Central memory CD4-positive, alpha-beta T cell (primary cell): Measurements from ENCODE around the gene MPV17L.
"Not testable (repeated sequence)": the region's sequence is repeated elsewhere in the genome, so short reads cannot be mapped to it uniquely, and the experiment has no call there.

Experiments used
- DNase-seq: peaks from one replicate; pipeline ENCODE4 v3.0.0; 2022

Gene MPV17L

GRCh38 chr16:15453296-15453695, 57.7 kb downstream of the MPV17L start:
- DNase-seq: not testable (repeated sequence)

GRCh38 chr16:15454933-15455332, 59.4 kb downstream of the MPV17L start:
- not testable (repeated sequence) for DNase-seq

DNA sequence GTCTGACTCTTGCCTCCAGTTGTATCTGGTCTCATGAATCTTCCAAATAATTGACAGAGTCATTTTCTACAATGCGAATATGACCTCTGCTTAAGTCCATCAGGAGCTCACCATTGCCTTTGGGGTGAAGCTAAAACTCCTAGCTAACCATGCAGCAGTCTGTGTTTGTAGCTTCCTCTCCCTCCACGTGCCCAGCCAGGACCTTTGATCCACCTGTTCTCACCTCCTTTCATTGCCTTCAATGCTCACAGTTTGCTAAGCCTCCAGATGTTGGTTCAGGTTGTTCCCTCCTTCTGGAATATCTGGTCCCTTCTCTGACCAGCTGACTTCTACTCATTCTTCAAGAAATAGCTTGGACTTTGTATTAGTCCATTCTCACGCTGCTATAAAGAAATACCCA, 61.8 kb downstream of the MPV17L start:
- DNase-seq: no peak

GRCh38 chr16:15457958-15458357, 62.4 kb downstream of the MPV17L start:
- DNase-seq: no peak

DNA sequence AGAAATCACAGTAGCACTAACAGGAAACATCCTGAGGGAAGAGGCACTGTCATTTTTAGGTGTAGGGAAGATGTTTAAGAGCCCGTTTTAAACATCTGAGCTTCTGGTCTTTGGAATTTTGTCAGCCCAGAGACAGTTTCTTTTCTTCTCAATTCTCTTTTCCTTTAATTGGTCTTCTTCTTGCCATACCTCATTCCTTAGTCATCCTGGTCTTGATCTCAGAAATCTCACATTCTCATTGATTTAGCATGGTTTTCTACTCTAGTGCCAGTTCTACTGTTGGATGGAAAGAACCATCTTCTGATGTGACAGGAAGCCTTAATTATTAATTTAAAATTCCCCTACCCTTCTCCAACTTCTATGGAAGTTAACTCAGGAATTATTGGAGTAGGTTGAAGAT, 64.2 kb downstream of the MPV17L start:
- no peak for DNase-seq

DNA sequence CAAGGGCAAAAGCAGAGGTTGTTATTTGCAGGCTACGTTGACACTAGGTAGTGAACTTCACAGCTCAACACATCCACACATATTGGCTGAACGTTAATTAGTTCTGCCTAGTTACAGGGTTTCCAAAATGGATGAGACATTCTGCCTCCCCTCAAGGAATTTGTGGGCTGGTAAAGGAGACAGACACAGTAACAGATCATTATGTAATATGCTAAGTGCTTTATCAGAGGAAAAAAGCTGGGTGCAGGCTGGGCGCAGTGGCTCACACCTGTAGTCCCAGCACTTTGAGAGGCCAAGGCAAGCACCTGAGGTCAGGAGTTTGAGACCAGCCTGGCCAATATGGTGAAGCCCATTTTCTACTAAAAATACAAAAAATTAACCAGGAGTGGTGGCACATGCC, 65.0 kb downstream of the MPV17L start:
- DNase-seq: no peak

DNA sequence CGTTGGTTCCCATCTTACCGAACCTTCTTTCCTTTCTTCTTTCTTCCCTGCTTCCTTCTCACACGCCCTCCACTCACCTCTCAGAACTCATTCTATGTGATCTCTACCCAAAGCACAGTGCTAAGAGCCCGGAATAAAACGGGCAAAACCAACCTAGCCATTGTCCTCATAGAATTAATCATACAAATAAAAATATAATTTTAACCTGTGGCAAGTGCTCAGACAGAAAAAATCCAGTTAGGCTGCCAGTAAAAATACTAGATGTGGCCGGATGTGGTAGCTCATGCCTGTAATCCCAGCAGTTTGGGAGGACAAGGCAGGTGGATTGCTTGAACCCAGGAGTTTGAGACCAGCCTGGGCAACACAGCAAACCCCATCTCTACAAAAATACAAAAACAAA, 65.8 kb downstream of the MPV17L start:
- no peak for DNase-seq
